ENCODE results near the gene NDEL1.

Gene NDEL1

DNA sequence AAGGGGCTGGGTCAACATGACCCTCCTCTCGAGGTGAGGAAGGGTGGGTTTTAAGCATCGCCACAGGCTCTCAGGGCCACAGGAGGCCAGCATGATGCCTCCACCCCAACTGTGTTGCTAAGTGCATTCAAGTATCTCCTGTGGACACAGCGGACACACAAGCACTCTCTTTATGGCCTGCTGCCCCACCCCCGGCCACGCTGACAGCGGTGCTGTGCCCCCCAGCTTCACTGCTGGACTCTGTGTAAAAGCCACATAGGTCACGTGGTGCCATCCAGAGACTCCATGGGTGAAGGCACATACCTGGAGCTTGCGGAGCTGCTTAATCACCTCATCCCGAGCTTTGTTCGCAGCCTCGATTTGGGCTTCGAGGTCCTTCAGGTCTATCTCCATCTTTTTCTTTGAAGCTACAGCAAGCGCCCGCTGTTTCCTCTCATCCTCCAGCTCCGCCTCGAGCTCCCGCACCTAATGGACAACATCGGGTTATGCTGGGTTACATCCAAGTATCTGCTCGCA lies 51.5 kb downstream of the NDEL1 start:
- TF ChIP-seq, protein P1, sequence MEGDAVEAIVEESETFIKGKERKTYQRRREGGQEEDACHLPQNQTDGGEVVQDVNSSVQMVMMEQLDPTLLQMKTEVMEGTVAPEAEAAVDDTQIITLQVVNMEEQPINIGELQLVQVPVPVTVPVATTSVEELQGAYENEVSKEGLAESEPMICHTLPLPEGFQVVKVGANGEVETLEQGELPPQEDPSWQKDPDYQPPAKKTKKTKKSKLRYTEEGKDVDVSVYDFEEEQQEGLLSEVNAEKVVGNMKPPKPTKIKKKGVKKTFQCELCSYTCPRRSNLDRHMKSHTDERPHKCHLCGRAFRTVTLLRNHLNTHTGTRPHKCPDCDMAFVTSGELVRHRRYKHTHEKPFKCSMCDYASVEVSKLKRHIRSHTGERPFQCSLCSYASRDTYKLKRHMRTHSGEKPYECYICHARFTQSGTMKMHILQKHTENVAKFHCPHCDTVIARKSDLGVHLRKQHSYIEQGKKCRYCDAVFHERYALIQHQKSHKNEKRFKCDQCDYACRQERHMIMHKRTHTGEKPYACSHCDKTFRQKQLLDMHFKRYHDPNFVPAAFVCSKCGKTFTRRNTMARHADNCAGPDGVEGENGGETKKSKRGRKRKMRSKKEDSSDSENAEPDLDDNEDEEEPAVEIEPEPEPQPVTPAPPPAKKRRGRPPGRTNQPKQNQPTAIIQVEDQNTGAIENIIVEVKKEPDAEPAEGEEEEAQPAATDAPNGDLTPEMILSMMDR (IDR thresholded peaks at IDR 0.05) = no peak

DNA sequence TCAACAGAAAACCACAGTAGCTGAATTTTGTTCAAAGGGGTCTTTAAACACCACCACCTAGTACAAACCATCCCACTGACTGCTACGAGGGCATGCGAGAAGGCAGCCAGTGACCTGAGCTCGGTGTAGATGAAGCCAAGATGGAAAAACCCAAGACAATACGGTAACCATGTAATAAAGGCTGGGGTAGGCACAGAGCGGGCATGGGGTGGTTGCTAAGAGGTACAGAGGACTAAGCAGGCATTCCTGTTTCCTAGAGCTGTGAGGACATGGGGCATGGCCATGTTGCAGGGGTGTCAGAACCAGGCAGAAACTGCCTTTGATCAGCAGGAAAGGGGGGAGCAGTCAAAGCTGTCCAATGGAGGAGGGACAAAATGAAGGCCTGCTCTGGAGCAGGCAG lies 52.1 kb downstream of the NDEL1 start:
- TF ChIP-seq, protein P1 (IDR thresholded peaks at IDR 0.05) = no peak

DNA sequence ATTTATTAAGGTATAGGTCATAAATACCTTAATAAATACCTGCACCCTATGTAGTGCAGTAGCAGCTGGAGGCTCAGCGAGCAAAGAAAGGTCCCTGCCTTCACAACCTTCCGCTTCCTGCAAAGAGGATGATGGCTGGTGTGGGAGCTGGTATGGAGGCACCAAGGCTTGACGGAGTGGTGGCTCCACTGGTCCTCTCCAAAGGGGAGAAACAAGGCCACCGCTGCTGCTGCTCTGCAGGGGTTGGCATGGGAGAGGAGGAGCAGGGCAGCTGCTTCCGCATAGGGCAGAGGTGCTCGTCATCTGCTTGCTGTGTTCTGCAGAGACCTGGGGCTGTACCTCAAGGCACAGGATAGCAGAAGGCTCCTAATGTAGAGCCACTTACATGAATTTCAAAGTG lies 52.8 kb downstream of the NDEL1 start:
- TF ChIP-seq, protein P1 (IDR thresholded peaks at IDR 0.05) = no peak

DNA sequence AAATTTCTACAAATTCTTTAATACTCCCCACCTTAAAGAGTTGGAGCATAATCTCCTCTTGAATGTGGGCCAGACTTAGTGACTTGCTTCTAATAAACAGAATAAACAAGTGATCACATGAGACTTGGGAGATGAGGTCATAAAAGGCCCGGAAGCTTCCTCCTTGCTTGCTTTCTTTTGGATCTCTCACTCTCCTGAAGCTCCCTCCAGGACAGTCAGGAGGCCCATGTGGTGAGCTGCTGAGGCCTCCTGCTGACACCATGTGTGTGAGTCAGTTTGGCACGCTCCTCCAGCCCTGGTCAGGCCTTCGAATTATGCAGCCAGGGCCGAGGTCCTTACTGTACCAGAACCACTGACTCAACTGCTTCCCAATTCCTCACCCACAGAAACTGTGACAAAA lies 53.2 kb downstream of the NDEL1 start:
- TF ChIP-seq, protein P1 (IDR thresholded peaks at IDR 0.05) = no peak

DNA sequence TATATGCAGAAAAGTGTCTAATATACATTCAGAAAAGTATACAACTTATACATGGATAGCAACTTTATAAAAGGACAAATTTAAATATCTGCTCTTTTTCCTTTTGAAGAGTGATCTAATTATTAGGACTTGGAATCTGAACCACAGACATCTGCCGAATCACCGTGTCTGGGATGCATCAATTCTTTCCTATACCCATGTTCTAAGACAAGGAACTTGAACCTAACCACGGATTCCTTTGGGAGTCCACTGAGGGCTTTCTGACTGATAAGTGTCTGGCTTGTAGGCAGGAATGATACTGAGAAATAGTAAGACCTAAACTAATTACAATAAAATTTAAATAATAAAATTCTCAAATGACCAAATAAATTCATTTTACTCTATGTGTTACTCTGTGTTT lies 54.2 kb downstream of the NDEL1 start:
- TF ChIP-seq, protein P1 (IDR thresholded peaks at IDR 0.05) = no peak

DNA sequence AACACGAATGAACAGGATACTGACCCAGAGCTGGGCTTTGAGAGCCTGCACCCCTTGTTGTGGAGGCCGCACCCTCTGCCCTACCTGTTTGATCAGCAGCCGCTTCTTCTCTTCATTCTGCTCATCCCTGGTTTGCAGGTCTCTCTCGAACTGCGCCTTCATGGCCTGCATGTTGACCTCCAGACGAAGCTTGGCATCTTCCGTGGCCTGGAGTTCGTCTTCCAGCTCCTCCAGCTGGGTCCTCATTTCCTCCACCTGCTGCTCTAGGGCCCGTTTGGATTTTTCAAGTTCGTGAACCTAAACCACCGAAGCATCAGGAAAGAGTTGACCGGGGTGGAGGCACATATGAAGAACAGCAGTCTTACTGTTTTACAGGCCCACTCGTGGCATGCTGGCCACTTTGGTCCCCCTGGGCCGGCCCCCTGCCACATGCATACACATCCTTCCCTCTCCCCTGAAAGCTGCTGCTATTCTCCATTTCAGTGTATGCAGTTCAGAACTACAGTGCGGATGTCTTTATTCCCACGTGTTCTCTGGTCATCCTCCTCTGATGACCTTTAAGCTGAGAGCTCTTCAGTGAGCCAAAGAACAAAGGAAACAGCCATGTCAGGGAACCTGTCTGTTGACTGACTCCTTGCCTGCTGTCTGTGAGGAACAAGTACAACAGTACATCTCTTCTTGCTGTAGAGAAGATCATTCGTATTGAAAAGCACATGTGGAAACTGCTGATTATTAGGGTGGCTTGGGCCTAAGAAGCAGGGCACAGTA lies 54.8 kb downstream of the NDEL1 start:
- TF ChIP-seq, protein P1 (IDR thresholded peaks at IDR 0.05) = no peak

DNA sequence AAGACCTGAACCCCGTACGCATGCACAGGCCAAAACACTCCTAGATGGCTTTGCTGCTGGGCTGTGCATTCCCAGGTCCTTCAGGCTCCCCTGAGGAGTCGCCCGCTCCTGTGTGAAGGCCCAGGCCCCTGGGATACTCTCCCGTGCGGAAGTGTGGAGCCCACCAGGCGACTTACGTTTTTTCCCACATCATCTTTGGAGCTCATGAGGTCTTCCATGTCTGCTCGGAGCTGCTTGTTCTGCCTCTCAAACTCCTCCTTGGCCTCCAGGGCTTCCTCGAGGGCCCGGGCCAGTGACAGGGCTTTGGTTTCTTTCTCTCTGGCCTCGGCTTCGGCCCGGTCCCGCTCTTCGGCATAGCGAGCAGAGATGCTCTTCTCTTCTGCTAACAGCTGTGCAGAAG lies 56.4 kb downstream of the NDEL1 start:
- TF ChIP-seq, protein P1 (IDR thresholded peaks at IDR 0.05) = no peak
